ENCODE measurements around the gene CASP5.
"Not testable (repeated sequence)": the region's sequence is repeated elsewhere in the genome, so short reads cannot be mapped to it uniquely, and the experiment has no call there.

CASP5 gene

DNA sequence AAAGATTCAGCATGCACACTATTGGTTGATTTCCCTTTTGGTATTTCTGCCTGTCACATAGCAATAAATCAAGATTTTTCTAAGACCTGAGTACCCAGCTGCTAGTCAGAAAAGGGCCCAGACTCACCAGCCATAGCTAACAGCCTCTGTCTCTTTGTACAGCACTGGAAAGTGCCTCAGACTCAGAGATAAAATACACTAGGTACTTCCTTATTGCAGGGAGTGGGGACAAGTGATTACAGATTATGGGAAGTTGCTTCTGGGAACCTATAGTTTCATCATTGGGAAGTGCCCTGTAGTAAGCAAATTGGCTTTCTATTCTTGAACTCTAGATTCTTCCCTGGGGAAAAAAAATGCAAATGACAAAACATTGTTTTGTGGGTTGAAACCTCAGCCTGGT is at the start of gene CASP5:
TSS of gene CASP5 (minus strand) at position 166 of the 400 bp plus-strand sequence. CDS start at position 134, 32 bp downstream.
- DNase-seq, result no peak

DNA sequence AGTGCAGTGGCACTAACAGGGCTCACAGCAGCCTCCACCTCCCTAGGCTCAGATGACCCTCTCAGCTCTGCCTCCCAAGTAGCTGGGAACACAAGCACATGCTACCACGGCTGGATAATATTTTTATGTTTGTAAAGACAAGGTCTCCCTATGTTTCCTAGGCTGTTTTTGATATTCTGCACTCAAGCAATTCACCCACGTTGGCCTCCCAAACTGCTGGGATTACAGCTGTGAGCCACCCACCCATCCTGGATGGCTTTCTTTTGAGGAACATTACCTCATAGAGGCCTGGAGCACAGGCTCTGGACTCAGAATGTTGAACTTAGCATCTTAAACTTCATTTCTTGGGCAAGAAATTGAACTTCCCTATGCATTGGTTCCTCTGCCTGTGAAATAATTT is 49.1 kb upstream of the CASP5 start:
- DNase-seq, result not testable (repeated sequence)

DNA sequence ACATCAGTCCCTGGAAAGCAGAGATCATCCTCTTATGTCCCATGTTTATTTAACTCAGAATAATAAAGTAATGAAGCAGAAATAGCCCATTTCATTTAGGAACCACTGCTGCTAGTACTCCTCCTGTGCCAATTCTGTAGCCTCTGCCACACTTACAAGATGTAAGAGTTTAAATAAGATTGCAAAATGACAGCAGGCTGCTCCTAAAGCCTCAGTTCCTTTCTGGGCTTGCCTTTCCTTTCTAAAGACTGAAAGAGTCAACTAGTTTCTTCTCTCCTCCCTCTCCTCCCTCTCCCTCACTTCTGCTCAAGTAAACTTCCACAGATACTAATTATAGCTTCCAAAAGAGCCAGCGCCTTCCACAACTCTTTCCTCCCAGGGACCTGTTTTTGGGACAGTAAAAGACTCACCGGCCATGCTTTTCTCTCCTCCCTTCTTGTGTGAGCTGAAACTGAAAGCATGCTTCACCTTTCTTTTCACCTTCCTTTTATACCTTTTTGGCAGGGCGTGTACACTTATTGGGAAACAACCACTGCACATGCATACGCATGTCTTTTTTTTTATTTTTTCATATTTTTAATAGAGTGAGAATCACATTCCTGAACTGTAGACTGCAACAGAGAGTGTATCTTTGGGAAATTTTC is 48.2 kb upstream of the CASP5 start:
- DNase-seq, result no peak

DNA sequence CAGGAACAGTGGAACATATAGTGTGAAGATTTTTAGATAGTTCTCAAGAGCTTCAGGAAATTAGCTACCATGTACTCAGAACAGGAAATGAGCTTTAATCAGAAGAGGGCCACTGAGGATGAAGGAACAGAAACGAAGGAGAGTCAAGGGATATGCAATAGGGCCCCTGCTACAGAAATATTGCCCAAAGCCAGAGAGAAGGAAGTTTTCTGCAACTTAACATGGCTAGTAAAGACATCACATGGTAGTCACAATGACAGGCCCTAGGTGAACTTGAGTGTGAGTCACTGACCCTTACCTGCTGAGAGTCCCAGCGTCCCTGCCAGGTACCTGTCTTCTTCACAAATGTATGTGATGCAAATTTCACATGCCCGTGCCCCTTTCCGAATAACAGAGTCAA is 47.3 kb upstream of the CASP5 start:
- no peak for DNase-seq

GRCh38 chr11:105069749-105070148 is 46.8 kb upstream of the CASP5 start:
- not testable (repeated sequence) for DNase-seq

GRCh38 chr11:105063245-105063941 is 40.4 kb upstream of the CASP5 start:
- not testable (repeated sequence) for DNase-seq

DNA sequence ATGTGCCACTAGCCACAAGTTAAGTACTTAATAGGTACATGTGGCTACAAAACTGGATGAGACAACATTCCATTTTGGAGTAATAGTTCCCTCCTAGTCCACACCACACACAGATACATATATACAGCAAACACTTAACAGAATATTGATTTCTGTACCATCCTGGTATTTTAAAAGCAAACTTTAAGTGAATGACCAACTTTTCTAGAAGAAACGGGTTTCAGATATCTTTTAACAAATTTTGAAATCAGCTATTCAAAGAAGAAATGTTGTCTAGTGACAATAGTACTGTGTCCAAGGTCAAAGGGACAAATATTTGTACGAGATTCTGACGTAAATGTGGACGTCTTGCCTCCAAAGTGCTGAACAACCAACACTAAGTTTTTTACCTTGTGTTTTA is 34.5 kb upstream of the CASP5 start:
- DNase-seq, result no peak

DNA sequence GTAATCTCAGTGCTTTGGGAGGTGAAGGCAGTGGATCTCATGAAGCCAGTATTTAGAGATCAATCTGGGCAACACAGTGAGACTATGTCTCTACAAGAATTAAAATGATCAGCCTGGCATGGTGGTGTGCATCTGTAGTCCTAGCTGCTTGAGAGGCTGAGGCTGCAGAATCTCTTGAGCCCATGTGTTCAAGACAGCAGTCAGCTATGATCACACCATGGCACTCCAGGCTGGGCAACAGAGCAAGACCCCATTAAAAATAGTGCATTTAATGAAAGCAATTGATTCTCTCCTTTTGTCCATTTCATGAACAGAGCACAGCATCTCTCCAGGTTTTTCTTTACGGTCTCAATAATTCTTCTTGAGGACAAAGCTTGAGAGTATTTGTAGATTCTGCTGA is 33.5 kb upstream of the CASP5 start:
- DNase-seq, result no peak

DNA sequence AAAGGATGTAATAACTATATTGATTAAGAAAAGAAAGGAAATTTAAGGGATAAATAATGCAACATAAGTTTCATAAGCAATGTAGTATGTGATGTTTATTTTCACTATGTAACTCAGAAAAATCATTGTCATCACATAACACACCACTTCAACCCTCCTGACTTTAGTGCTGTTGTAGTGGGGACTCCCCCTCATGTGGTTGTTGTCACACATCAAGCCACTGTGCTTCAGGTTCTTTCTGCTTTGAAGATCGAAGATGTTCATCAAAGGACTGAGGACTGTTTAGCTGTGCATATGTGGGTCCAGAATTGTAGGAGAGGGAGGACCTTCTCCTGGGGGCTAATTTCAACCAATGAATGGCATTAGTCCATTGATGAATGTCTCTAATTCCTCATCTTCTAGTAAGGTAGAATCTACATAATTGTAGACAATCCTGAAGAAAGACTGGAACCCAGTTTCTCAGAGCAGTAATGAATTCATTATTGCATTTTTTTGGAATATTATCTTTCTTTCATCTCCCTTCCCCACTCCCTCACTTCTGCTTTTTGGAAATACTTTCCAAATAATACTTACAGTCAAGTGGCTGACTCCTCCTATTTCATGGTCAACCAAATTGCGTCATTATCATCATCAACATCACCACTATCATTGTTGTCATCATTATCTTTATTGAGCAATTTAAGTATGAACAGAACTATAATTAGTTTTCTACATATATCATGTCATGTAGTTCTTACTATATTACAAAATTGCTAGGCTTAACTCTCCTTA is 31.9 kb upstream of the CASP5 start:
- DNase-seq, result no peak

- no peak for DNase-seq
These were observed 29.5 kb upstream of the CASP5 start for GRCh38 chr11:105052487-105052886.

GRCh38 chr11:105051559-105051958 is 28.6 kb upstream of the CASP5 start:
- no peak for DNase-seq

- no peak for DNase-seq
These were observed 26.5 kb upstream of the CASP5 start for GRCh38 chr11:105049481-105049880.

- DNase-seq, result no peak
These were observed 24.1 kb upstream of the CASP5 start for GRCh38 chr11:105046898-105047579.

- no peak for DNase-seq
These were observed 22.8 kb upstream of the CASP5 start for GRCh38 chr11:105045676-105046296.

DNA sequence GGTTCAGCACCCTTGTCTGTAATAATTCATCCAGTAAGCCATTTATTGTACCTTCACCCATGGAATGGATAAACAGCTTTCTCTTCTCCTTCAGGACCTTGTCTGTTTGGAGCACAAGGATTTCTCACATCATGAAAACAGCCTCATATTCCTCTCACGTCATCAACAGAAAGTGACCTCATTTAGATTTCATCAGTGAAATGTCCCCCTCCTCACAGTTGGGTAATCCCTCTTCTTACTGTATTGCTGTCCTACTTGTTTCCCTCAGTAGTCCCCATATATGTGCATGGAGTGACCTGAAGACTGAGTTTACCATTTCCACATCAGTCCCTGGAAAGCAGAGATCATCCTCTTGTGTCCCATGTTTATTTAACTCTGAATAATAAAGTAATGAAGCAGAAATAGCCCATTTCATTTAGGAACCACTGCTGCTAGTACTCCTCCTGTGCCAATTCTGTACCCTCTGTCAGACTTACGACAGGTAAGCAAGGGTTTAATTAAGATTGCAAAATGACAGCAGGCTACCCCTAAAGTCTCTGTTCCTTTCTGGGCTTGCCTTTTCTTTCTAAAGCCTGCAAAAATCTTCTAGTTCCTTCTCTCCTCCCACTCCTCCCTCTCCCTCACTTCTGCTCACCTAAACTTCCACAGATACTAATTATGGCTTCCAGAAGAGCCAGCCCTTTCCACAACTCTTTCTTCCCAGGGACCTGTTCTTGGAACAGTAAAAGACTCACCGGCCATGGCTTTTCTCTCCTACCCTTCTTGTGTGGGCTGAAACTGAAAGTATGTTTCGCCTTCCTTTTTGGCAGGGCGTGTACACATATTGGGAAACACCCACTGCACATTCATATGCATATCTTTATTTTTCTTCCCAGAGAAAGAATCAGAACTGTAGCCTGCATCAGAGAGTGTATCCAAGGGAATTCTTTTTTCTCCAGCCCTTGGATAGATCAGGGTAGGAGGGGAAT is 21.9 kb upstream of the CASP5 start, which contains the start of gene CARD16:
TSS of gene CARD16 (minus strand) at position 779 of the 968 bp plus-strand sequence. CDS start at position 741, 38 bp downstream.
- DNase-seq, result not testable (repeated sequence)

DNA sequence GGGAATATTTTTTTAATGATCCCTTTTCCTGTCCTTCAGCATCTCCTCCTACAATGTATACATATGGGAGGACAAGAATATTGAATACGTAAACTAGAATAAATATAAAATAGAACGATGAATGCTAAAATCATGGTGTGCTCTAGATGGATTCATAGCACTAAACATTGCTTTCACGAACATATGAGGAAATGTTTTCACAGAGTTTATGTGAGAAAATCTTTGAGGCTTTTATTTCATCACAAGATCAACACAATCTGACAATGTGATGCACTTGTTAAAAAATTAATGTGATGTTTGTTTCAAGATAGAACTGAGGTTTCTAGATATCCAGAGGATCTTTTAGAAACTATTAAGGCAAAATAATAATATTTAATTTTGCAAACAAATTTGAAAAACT is 19.2 kb upstream of the CASP5 start:
- no peak for DNase-seq

- no peak for DNase-seq
These were observed 17.7 kb upstream of the CASP5 start for GRCh38 chr11:105040703-105041102.

GRCh38 chr11:105034813-105035620 is 12.0 kb upstream of the CASP5 start, which contains the start of gene CASP1:
TSS of gene CASP1 (minus strand) at chr11:105035144. CDS start at chr11:105035113, 31 bp downstream.
- DNase-seq, result no peak

GRCh38 chr11:105034388-105034787 is 11.4 kb upstream of the CASP5 start:
- DNase-seq, result not testable (repeated sequence)

DNA sequence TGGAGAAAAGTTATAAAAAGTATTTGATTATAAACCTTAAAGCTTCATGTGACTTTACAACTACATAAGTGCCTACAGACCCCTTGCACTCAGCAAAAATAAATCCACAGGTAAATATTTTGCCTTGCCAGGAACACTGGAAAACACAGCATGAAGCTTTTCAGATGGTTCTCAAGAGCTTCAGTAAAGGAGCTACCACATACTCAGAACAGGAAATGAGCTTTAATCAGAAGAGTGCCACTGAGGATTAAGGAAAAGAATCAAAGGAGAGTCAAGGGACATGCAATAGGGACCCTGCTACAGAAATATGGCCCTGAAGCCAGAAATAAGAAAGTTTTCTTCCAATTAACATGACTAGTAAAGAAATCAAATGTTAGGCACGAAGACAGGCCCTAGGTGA is 10.8 kb upstream of the CASP5 start:
- no peak for DNase-seq

Data from NCI-H2107 (cell line).